Tibial nerve (tissue), 4 donors: ENCODE data around the gene ARHGAP15. TPM values are rescaled to one million over a fixed set of nuclear protein-coding genes. Genes with fewer than 3 reads are reported as not detected.
A peak's percentile ranks its signal among the peaks of the same experiment; 100 is the strongest.
"Not testable (repeated sequence)": the region's sequence is repeated elsewhere in the genome, so short reads cannot be mapped to it uniquely, and the experiment has no call there.

Experiments
- DNase-seq, 2 donors: peaks; one replicate each; pipeline ENCODE4 v3.0.0-alpha.2; 2019; ENCODE audit warnings: low spot score in 2 of 2
- H3K27ac ChIP-seq, 4 donors: fragments of 200-600 bp; sonication (generic) in 3 of 4; one replicate each; pipeline ENCODE4 v1.5.1; 2017 to 2019; ENCODE audit warnings: mild to moderate bottlenecking in 1 of 4
- H3K27me3 ChIP-seq, 2 donors: fragments of 200-600 bp; sonication (generic) in 1 of 2; one replicate each; pipeline versions ENCODE4 v1.5.1 to v1.6.0; 2017 to 2019
- H3K36me3 ChIP-seq, 3 donors: fragments of 200-600 bp; sonication (generic); one replicate each; pipeline ENCODE4 v1.5.1; 2018 to 2019
- H3K4me1 ChIP-seq, 4 donors: fragments of 200-600 bp; sonication (generic) in 3 of 4; one replicate each; pipeline ENCODE4 v1.5.1; 2017 to 2019
- H3K4me3 ChIP-seq, 4 donors: fragments of 200-600 bp; sonication (generic) in 3 of 4; one replicate each; pipeline ENCODE4 v1.5.1; 2017 to 2019; ENCODE audit warnings: mild to moderate bottlenecking in 1 of 4, moderate library complexity in 1 of 4
- H3K9me3 ChIP-seq, 4 donors: fragments of 200-600 bp; sonication (generic) in 3 of 4; one replicate each; pipeline ENCODE4 v1.5.1; 2017 to 2019
- CTCF ChIP-seq, 5 experiments: fragments of 200-600 bp in 3 of 5; fragments of 450-650 bp in 2 of 5; sonication (generic) in 3 of 5; IDR thresholded peaks; one replicate each; pipeline ENCODE4 v1.5.1; 2016 to 2019; ENCODE audit warnings: antibody characterized with exemption in 5 of 5, mild to moderate bottlenecking in 3 of 5, moderate library complexity in 2 of 5
- EP300 ChIP-seq, 2 donors: sonication (generic); formaldehyde crosslinking; IDR thresholded peaks; one replicate each; pipeline ENCODE4 v1.6.1; 2017; ENCODE audit warnings: antibody characterized with exemption in 2 of 2, mild to moderate bottlenecking in 1 of 2
- POLR2A ChIP-seq, 2 donors: fragments of 450-650 bp; IDR thresholded peaks; one replicate each; pipeline ENCODE4 v1.6.1; 2017; ENCODE audit warnings: antibody characterized with exemption in 2 of 2, mild to moderate bottlenecking in 2 of 2, moderate library complexity in 2 of 2
- WGBS, 2 donors: methylation state at CpG; one replicate each; pipeline ENCODE4 v1.1.5; 2018; 5-methylcytosine and 5-hydroxymethylcytosine counted together
- total RNA-seq, 4 donors: library from RNA; depleted of rRNA; stranded (reverse); fragments of >200 nt; gene quantifications; one replicate each; pipeline ENCODE4 v1.1.0, GENCODE V29; 2016

ARHGAP15 gene
- total RNA-seq, 4 donors from 2014 or later: 22.6 to 47.4 (median 35.9) TPM

- H3K27ac ChIP-seq: no peak overlapping the region
- WGBS, 2 donors: 95 to 100% methylated on average over 1 of the region's 1 CpG
- H3K4me1 ChIP-seq: peaks cover 0 to 5% (median 2%) of the 10 kb centered on the region in 4 donors
- TF ChIP-seq CTCF (IDR thresholded peaks at IDR 0.05) (no peak), EP300 (IDR thresholded peaks at IDR 0.05) (no peak), POLR2A (IDR thresholded peaks at IDR 0.05) (no peak)
- H3K4me3 ChIP-seq: no peak overlapping the region
- no peak for DNase-seq
- no peaks in the 10 kb centered on the region for H3K36me3 ChIP-seq
- peaks cover 0 to 11% (median 0%) of the 10 kb centered on the region in 4 donors for H3K9me3 ChIP-seq
- H3K27me3 ChIP-seq: no peaks in the 10 kb centered on the region
These were observed 44.0 kb upstream of the ARHGAP15 start for GRCh38 chr2:143085125-143085784.

GRCh38 chr2:143087033-143087432 lies 42.2 kb upstream of the ARHGAP15 start:
- DNase-seq: no peak
- H3K27me3 ChIP-seq: no peaks in the 10 kb centered on the region
- peaks cover 0 to 5% (median 2%) of the 10 kb centered on the region in 4 donors for H3K4me1 ChIP-seq
- TF ChIP-seq CTCF (IDR thresholded peaks at IDR 0.05): no peak
- TF ChIP-seq EP300 (IDR thresholded peaks at IDR 0.05): no peak
- no peak for TF ChIP-seq POLR2A (IDR thresholded peaks at IDR 0.05)
- no peak overlapping the region for H3K4me3 ChIP-seq
- peaks cover 0 to 10% (median 0%) of the 10 kb centered on the region in 4 donors for H3K9me3 ChIP-seq
- H3K36me3 ChIP-seq: no peaks in the 10 kb centered on the region
- 50 to 65% methylated on average over 1 of the region's 1 CpG for WGBS, 2 donors
- no peak overlapping the region for H3K27ac ChIP-seq

GRCh38 chr2:143088388-143088787 lies 40.8 kb upstream of the ARHGAP15 start:
- no peak for DNase-seq
- 82 to 85% methylated on average over 4 of the region's 4 CpGs for WGBS, 2 donors

GRCh38 chr2:143089520-143089919 lies 39.7 kb upstream of the ARHGAP15 start:
- H3K4me1 ChIP-seq, H3K27me3 ChIP-seq, H3K36me3 ChIP-seq, DNase-seq, H3K9me3 ChIP-seq, H3K27ac ChIP-seq, H3K4me3 ChIP-seq: not testable (repeated sequence)
- WGBS, 2 donors: 90 to 93% methylated on average over 7 to 11 of the region's 12 CpGs

More at GRCh38 chr2:143088388-143088787, 40.8 kb upstream of the ARHGAP15 start:
- Histone ChIP-seq H3K36me3 (no peaks in the 10 kb centered on the region), H3K27ac (no peak overlapping the region), H3K27me3 (no peaks in the 10 kb centered on the region), H3K4me1 (peaks cover 0 to 5% (median 2%) of the 10 kb centered on the region in 4 donors), H3K4me3 (no peak overlapping the region), H3K9me3 (peaks cover 0 to 3% (median 0%) of the 10 kb centered on the region in 4 donors)
- TF ChIP-seq EP300 (IDR thresholded peaks at IDR 0.05): no peak
- no peak for TF ChIP-seq POLR2A (IDR thresholded peaks at IDR 0.05)
- no peak for TF ChIP-seq CTCF (IDR thresholded peaks at IDR 0.05)

GRCh38 chr2:143110758-143111428 lies 18.3 kb upstream of the ARHGAP15 start:
- Histone ChIP-seq H3K27ac (no peak overlapping the region), H3K4me3 (no peak overlapping the region), H3K27me3 (no peaks in the 10 kb centered on the region), H3K36me3 (no peaks in the 10 kb centered on the region), H3K4me1 (peaks cover 0 to 7% (median 1%) of the 10 kb centered on the region in 4 donors), H3K9me3 (no peaks in the 10 kb centered on the region)
- 25 to 26% methylated on average over 6 of the region's 6 CpGs for WGBS, 2 donors
- DNase-seq: peak in 1 of 2 donors; percentile 81
- TF ChIP-seq CTCF (IDR thresholded peaks at IDR 0.05): peak; percentile 55 to 77 (median 74)
- TF ChIP-seq POLR2A (IDR thresholded peaks at IDR 0.05): no peak
